ENCODE measurements around the gene APOL3.
"Not testable (repeated sequence)": the region's sequence is repeated elsewhere in the genome, so short reads cannot be mapped to it uniquely, and the experiment has no call there.

The APOL3 gene

DNA sequence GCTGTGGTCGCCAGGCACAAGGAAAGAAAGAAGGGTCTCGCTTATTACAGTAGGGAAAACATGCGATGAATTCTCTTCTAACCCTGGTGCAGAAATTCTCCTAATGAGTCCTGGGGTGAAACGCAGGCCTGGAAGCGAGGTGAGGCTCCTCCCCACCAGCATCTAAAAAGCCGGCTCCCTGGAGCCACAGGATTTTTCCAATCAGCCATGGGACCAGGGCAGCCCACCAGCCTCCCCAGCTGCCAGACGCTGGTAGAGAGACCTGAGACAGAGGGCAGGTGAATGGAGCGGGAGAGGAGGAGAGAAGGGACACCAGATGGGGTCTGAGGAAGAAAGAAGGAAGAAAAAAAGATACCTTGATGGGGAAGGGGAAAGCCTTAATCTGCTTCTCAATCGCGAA lies 28.6 kb downstream of the APOL3 start:
- DNase-seq: no peak

DNA sequence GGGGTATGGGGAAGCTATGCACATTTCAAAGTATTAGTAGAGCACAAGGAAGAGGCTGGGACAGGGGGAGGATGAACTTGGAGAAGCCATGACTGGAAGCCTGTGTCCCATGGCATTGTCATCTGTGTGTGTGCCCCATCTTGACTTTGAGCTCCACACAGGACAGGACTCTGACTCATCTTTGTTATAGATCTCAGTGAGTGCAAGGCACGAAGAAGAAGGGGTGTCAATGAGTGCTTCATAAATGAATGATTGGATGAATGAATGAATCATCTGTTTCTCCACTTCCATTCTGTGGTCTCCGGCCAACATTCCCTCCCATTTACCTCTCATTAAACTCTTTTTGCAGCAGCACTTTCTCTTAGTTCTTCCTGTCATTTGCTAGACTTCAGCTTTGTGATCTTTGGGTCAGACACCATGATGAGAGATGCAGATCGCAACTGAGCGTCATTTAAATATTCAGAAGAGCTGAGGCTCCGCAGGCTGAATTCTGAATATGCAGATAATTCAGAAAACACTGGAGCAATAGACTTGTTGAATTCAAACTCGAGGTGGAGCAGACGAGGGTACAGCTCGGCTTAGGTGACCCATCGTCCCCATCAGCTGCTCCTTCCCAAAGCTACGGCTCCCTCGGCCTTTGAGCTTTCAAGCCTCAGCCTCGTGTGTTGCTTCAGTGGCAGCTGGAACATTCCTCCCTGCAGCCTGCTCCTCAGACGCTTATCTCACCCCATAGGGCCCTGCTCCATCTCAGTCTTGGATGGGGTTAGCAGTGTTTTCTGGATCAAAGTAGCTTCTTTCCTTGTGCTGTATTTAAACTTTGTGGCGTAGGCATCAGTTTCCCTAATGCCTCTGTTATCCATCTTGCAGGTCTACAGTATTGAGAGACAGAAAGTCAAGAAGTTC lies 30.8 kb downstream of the APOL3 start:
- no peak for DNase-seq

DNA sequence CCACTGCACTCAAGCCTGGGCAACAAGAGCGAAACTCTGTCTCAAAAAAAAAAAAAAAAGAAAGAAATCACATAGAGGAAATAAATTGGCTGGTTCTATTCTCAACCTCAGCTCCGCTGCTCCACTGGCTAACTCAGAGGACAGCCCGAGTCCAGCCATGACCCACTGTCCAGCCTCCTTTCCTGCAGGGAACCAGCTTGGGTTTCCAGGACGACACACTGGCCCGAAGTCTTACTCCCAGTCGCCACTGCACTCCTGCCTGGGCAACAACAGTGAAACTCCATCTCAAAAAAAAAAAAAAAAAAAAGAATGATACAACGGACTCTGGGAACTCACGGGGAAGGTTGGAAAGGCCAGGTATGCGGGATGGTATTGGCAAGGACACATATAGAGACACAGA lies 31.5 kb downstream of the APOL3 start:
- DNase-seq: no peak

GRCh38 chr22:36125994-36126531 lies 34.5 kb downstream of the APOL3 start:
- no peak for DNase-seq

GRCh38 chr22:36125434-36125833 lies 35.1 kb downstream of the APOL3 start:
- no peak for DNase-seq

- DNase-seq: no peak
Observed at GRCh38 chr22:36124666-36125065, 35.9 kb downstream of the APOL3 start.

DNA sequence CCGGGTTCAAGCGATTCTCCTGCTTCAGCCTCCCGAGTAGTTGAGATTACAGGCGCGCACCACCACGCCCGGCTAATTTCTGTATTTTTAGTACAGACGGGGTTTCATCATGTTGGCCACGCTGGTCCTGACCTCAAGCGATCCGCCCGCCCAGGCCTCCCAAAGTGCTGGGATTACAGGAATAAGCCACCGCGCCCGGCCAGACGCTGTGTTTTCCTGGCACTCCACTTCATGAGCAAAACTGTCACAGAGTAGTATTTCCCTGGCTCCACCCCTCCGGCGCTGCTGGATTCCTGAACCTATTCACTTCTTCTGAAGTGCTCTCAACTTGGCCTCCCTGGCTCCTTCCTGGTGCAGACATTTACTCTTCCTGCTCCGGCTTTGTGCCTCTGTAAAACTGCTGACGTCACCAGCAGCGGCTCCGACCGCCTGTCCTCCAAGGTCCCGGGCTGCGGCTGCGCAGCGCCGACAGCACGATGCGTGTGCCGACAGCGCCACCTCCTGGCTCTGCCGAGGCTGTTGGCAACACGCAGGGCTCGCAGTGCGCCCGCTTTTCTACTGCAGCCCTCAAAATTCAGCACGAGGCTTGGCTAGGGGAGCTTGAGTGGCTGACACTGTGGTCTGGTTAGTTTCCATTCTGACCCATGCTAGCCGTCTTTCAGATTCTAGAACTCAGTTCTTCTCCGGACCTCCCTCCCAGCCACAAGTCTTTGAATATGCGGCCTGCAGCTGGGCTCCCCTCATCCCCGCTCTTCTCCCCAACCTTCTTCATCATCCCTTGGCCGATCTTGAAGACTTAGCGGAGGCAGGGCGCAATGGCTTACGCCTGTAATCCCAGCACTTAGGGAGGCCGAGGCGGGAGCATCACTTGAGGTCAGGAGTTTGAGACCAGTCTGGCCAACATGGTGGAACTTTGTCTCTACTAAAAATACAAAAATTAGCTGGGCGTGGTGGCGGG lies 36.6 kb downstream of the APOL3 start:
- peak; percentile 90 for DNase-seq

DNA sequence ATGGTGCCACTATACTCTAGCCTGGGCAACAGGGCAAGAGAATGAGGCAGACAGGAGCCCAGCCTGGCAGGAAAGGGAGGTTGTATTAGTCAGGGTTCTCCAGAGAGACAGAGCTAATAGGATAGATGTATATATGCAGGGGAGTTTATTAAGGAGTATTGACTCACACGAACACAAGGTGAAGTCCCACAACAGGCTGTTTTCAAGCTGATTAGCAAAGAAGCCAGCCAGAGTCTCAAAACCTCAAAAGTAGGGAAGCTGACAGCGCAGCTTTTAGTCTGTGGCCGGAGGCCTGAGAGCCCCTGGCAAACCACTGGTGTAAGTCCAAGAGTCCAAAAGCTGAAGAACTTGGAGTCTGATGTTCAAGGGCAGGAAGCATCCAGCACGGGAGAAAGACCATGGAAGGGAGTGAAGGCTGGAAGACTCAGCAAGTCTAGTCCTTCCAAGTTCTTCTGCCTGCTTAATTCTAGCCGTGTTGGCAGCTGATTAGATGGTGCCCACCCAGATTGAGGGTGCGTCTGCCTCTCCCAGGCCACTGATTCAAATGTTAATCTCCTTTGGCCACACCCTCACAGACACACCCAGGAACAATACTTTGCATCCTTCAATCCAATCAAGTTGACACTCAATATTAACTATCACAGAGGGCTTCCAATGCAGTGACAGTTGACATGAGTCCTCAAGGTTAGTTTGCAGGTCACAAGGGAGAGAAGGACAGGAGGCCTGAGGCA lies 39.8 kb downstream of the APOL3 start:
- DNase-seq: not testable (repeated sequence)

DNA sequence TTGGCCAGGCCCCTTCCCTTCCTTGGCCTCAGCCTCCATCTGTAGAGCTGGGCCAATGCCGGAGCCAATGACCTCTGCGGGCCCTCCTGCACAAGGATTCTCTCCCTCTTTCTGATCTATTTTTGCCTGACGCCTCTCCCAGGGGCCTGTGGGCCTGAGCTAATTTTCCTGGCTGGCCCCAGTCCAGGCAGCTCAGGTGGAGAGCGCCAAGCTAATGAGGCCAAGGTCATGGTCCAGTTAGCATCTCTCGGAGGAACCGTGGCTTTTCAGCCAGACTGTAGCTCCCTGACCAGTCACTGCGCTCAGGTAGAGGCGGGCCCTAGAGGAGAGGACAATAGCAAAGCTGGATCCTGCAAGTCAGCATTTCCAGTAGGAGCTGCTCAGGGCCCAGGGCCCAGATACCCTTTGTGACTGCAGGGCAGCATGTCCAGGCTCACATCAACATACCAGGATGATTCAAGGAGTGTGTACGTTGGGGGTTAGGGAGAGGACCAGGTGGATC lies 43.5 kb downstream of the APOL3 start:
- DNase-seq: no peak

DNA sequence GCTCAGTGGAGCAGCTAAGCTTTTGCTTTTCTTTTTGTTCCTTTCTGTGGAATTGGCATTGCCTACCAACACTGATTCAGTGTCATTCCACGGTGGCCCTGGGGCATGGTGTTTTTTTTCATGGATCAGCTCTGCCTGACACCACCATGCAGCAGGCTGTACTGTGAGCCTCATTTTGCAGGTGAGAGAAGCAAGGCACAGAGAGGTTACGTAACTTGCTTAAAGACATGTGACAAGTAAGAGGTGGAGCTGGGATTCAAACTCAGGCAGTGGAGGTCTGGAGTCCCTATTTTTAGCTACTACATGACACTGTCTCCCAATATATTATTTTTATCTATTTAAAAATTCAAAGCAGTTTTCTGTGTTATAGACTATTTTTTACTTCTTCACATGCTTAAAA lies 44.4 kb downstream of the APOL3 start:
- DNase-seq: no peak

DNA sequence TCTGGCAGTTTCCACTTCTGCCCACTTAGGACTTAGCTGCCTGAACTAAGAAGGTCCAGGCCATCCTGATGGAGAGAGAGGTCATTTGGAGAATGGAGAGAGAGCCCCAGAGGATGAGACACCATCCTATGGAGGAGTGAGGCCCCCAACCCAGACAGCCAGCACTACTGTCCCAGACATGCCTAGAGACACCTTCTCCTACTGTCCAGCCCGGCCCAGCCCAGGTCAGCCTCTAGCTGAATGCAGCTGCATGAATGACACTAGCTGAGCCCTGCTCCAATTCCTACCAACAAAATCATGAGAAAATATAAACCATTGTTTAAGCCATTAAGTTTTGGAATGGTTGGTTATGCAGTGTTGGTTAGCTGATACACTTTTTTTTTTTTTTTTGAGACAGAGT lies 47.4 kb downstream of the APOL3 start:
- DNase-seq: no peak

GRCh38 chr22:36111316-36111715 lies 49.2 kb downstream of the APOL3 start:
- no peak for DNase-seq

- no peak for DNase-seq
Observed at GRCh38 chr22:36110306-36110881, 50.2 kb downstream of the APOL3 start.

GRCh38 chr22:36107436-36107835 lies 53.1 kb downstream of the APOL3 start:
- no peak for DNase-seq

DNA sequence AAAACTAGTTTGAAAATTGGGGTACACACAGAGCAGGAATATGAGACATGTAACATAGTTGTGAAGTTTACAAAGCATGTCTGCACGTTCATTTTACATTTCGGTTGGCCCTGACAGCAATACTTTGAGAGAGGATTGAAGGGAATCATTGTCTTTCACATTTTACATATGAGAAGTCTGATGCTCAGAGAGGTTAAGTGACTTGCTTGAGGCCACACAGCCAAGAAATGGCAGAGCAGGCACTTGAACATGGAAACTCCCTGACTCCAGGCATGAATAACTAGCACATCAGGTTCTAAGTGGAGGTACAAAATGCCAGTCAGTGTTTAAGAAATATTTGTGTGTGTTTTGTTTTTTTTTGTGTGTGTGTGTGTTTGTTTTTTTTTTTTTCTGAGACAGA lies 53.6 kb downstream of the APOL3 start:
- no peak for DNase-seq

DNA sequence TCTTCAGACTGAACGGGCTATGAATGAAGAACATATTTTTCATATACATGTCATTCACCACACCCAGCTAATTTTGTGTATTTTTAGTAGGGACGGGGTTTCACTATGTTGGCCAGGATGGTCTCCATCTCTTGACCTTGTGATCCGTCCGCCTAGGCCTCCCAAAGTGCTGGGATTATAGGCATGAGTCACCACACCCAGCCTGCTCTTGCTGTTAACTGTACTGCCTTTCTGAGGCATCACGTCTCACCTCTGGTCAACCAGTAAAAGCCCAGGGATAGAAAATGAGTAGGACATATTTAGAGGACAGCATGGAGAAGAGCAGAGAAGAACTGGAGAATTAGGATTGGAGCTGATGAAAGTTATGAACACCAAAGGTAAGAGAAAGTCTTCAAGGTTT lies 55.6 kb downstream of the APOL3 start:
- no peak for DNase-seq

DNA sequence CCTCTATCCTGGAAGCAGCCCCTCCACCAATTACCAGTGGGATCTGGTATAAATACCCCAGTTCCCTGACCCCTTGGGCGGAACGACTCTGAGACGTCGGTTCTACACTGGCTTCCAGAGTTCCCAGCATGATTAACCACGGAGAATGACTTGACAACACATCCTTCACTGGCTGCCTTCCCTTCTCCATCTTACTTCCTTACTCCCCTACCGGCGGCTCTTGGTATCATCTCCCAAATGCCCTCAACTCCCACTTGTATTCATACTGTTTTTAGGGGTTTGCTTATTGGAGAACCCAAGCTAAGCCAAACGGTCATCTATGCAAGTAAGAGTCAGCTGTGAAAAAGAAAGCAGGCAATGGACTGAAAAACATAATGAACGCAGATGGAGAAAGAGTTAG lies 56.1 kb downstream of the APOL3 start:
- DNase-seq: no peak

DNA sequence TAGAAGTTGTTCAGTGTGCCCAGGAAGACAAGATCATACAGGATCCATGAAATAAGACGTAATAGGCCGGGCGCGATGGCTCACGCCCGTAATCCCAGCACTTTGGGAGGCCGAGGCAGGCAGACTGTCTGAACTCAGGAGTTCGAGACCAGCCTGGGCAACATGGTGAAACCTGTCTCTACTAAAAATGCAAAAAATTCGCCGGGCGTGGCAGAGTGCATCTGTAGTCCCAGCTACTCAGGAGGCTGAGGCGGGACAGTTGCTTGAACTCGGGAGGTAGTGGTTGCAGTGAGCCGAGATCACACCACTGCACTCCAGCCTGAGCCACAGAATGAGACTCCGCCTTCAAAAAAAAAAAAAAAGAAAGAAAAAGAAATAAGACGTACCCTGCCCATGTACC lies 56.7 kb downstream of the APOL3 start:
- DNase-seq: no peak

GRCh38 chr22:36102995-36103394 lies 57.6 kb downstream of the APOL3 start:
- no peak for DNase-seq

- DNase-seq: no peak
Observed at GRCh38 chr22:36101756-36102155, 58.8 kb downstream of the APOL3 start.

DNA sequence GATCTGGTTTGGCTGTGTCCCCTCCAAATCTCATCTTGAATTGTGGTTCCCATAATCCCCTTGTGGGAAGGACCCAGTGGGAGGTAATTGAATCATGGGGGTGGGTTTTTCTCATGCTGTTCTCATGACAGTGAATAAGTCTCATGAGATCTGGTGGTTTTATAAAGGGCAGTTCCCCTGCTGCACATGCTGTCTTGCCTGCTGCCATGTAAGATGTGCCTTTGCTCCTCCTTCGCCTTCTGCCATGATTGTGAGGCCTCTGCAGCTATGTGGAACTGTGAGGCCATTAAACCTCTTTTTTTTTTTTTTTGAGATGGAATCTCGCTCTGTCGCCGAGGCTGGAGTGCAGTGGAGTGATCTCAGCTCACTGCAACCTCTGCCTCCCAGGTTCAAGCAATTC lies 59.6 kb downstream of the APOL3 start:
- DNase-seq: not testable (repeated sequence)

Data from effector CD4-positive, alpha-beta T cell (primary cell).